Lower leg skin (tissue), 4 donors: ENCODE results near the gene CDC20B. TPM values are rescaled to one million over a fixed set of nuclear protein-coding genes. Genes with fewer than 3 reads are reported as not detected.
A peak's percentile ranks its signal among the peaks of the same experiment; 100 is the strongest.

Experiments used
- DNase-seq, 2 donors: peaks; one replicate each; pipeline ENCODE4 v3.0.0-alpha.2; 2019; ENCODE audit warnings: low spot score in 2 of 2
- H3K4me3 ChIP-seq: fragments of 200-600 bp; sonication (generic); 2 replicates; pipeline ENCODE4 v1.5.1; 2017; ENCODE audit warnings: mild to moderate bottlenecking, low read depth; ENCODE audit not compliant: poor library complexity, severe bottlenecking
- POLR2A ChIP-seq, 2 donors: fragments of 450-650 bp; IDR thresholded peaks; one replicate each; pipeline ENCODE4 v1.6.1; 2016 to 2017; ENCODE audit warnings: antibody characterized with exemption in 2 of 2, mild to moderate bottlenecking in 1 of 2, moderate library complexity in 1 of 2
- WGBS, 2 donors: methylation state at CpG; one replicate each; pipeline ENCODE4 v1.1.5; 2018; 5-methylcytosine and 5-hydroxymethylcytosine counted together
- intact Hi-C: fragments of 100-400 bp; cut with DNase I; formaldehyde crosslinking; loops from one replicate; pipeline ENCODE4 v1.15.0; 2023; ENCODE audit warnings: low total_unique reads
- total RNA-seq, 4 donors: library from RNA; depleted of rRNA; stranded (reverse); fragments of >200 nt; gene quantifications; one replicate each; pipeline ENCODE4 v1.1.0, GENCODE V29; 2016
- TF ChIP-seq, protein P1 (sequence below), 3 donors: fragments of 450-650 bp; IDR thresholded peaks; one replicate each; pipeline ENCODE4 v1.5.1; 2016; ENCODE audit warnings: antibody characterized with exemption in 3 of 3, mild to moderate bottlenecking in 3 of 3, moderate library complexity in 2 of 3

CDC20B gene
- total RNA-seq, 4 donors from 2014 or later: not detected

DNA sequence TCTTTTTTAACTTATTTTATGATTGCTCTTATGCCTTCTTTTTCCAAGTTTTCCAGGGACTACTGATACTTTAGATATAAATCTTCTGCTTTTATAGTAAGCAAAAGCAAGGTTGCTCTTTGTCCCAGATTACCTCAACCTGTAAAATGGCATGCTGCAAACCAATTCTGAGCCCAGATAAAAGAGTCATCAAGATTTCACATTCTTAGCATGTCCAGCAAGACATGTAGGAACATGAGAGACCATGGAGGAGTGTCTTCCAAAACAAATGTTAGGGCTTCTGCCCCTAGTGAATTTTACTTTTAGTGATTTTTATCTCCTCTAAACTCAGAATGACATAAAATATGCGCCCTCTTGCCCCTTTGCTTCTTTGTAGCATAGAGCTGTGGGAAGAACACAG, 7.0 kb upstream of the CDC20B start:
- DNase-seq: no peak
- intact Hi-C loops: no loop called here
- H3K4me3 ChIP-seq: no peak overlapping the region
- WGBS, 2 donors: 52 to 63% methylated on average over 1 of the region's 1 CpG
- TF ChIP-seq POLR2A (IDR thresholded peaks at IDR 0.05): no peak
- TF ChIP-seq, protein P1, sequence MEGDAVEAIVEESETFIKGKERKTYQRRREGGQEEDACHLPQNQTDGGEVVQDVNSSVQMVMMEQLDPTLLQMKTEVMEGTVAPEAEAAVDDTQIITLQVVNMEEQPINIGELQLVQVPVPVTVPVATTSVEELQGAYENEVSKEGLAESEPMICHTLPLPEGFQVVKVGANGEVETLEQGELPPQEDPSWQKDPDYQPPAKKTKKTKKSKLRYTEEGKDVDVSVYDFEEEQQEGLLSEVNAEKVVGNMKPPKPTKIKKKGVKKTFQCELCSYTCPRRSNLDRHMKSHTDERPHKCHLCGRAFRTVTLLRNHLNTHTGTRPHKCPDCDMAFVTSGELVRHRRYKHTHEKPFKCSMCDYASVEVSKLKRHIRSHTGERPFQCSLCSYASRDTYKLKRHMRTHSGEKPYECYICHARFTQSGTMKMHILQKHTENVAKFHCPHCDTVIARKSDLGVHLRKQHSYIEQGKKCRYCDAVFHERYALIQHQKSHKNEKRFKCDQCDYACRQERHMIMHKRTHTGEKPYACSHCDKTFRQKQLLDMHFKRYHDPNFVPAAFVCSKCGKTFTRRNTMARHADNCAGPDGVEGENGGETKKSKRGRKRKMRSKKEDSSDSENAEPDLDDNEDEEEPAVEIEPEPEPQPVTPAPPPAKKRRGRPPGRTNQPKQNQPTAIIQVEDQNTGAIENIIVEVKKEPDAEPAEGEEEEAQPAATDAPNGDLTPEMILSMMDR (IDR thresholded peaks at IDR 0.05): no peak

DNA sequence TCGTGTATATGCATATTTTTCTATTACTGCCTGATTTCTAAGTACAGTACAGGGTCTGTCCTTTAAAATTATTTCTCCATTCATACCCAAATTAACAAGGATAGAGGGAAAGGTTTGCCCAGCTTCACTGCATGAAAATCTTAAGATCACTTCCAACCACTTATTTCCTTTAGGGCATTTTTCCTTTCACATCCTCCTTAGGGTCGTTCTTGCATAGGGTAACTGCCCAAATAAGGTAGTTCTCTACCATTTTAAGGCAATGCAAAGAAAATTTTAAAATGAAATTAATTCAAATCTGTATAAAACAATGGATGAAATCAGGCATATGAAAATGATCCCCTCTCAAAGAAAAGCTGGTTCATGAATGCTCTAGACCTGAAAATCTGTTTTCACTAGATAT, 4.1 kb upstream of the CDC20B start:
- intact Hi-C loops: no loop called here
- no peak overlapping the region for H3K4me3 ChIP-seq
- no peak for DNase-seq
- WGBS, 2 donors: 15 to 16% methylated on average over 2 of the region's 2 CpGs
- TF ChIP-seq, protein P1 (IDR thresholded peaks at IDR 0.05): no peak
- no peak for TF ChIP-seq POLR2A (IDR thresholded peaks at IDR 0.05)

DNA sequence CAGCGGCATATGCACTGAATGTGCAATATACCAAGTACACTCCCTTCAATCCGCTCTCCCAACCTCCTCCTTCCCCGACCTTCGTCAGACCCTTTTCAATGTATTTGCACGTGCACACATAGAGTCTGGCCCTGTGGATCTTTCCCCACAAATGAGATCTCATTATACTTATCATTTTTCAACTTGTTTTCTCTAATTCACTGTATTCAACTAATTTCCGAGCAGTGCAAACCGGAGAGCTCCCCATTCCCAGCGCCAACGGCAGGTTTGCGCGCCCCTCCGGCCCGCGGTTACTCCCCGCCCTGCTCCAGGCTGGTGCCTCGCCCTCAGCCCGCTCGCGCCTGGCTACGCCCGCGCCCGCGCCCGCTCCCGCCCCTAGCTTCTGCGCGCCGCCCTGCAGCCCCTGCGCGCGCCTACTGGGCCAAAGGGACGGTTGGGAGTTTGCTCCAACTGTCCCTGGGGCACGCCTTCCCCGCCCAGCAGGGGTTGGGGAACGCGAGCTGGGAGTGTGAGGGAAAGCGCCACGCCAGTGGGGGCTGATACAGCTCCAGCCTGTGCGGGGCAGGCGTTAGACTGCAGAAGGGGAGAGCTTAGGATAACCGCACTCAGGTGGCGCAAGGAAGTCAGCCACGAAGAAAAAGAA, 3.3 kb upstream of the CDC20B start:
- WGBS, 2 donors: 2 to 3% methylated on average over 44 of the region's 44 CpGs
- intact Hi-C loops: no loop called here
- DNase-seq: no peak
- no peak for TF ChIP-seq POLR2A (IDR thresholded peaks at IDR 0.05)
- TF ChIP-seq, protein P1 (IDR thresholded peaks at IDR 0.05): no peak
- no peak overlapping the region for H3K4me3 ChIP-seq

DNA sequence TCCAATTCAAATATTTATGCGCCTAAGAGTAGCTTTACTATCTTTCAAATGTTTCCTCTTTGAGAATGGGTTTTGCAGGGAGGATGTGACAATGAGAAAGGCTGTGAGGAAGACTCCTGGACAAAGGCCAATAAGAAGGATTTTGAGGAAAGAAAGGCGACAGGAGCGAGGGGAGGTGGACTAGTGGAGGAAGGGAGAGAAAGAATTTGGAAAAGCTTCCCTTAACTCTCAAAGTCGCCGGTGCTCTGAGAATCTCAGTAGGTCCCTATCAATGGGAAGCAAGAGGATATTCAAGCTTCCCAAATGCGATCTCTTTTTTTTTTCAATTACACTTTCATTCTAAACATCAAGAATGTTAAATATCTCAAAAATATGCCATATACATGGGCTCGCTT, 2.8 kb upstream of the CDC20B start:
- H3K4me3 ChIP-seq: no peak overlapping the region
- no peak for TF ChIP-seq POLR2A (IDR thresholded peaks at IDR 0.05)
- TF ChIP-seq, protein P1 (IDR thresholded peaks at IDR 0.05): no peak
- intact Hi-C loops: no loop called here
- DNase-seq: no peak
- 13 to 14% methylated on average over 7 of the region's 7 CpGs for WGBS, 2 donors

DNA sequence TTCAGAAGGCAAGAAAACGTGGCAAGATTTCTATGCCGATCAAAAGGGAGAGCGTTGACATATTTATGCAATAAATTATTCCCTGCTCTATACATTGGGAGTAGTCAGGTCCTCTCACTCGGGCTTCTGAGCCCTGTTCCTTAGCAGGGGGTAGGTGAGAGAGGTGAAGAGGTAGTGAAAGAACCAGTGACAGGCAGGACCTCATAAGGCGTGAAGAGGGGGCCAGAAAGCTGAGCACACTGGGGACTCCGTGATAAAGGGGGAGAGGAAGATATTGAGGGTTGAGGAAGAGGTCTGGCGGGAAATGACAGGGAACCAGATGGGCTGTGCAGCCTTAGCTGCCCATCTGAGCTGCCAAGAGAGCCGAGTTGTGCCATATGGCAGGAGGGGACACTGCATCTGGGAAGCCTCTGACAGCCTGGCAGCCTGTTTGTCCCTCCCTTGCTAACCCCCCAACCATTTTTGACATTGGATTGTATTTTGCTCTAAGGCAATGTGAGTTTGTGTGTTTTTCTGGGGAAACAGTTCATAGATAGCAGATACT, 782 bp upstream of the CDC20B start:
- H3K4me3 ChIP-seq: peak overlapping the region; percentile 32
- WGBS, 2 donors: 15 to 17% methylated on average over 8 of the region's 8 CpGs
- TF ChIP-seq POLR2A (IDR thresholded peaks at IDR 0.05): no peak
- DNase-seq: no peak
- intact Hi-C loops: no loop called here

DNA sequence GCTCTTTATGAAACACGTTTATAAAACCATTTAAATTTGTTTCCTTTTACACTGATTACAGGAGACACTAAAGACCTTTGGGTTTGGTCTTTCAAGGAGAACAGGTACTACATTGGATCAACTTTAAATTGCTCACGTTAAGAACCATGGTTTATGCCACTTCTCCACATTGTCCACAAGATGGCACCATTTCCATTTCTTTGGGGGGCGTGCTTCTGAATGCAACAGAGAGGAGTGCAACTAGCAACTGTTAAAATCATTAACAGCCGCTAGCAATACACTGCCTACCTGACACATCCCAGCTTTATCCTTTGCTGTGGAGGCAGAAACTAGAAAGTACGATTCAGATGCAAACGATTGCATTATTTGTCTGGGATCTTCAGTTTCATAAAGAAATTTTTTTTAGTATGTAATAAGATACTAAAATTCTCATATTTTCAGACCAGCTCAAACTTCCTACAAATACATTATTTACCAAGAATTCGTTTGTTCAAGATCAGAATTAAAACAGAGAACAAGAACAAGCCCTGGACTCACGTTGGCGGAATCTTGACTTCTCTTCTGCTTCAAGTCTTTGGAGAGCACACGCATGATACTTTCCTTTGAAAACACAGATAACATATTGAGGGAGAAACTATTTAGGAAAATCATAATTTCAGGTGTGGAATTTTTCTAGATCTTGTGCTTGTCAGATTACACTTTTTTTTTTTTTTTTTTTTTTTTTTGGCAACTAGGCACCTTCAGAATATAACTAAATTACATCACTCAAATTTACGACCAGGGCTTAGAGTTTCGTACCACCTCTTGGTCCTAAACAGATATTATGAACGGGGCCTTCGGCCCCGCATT, 702 bp downstream of the CDC20B start:
- intact Hi-C loops: no loop called here
- WGBS, 2 donors: 4% methylated on average over 15 of the region's 15 CpGs
- H3K4me3 ChIP-seq: no peak overlapping the region
- peak in 1 of 2 donors; percentile 41 for DNase-seq
- no peak for TF ChIP-seq POLR2A (IDR thresholded peaks at IDR 0.05)
- TF ChIP-seq, protein P1 (IDR thresholded peaks at IDR 0.05): no peak
